ENCODE results near the gene IGF1R.

- TF ChIP-seq, protein P1, sequence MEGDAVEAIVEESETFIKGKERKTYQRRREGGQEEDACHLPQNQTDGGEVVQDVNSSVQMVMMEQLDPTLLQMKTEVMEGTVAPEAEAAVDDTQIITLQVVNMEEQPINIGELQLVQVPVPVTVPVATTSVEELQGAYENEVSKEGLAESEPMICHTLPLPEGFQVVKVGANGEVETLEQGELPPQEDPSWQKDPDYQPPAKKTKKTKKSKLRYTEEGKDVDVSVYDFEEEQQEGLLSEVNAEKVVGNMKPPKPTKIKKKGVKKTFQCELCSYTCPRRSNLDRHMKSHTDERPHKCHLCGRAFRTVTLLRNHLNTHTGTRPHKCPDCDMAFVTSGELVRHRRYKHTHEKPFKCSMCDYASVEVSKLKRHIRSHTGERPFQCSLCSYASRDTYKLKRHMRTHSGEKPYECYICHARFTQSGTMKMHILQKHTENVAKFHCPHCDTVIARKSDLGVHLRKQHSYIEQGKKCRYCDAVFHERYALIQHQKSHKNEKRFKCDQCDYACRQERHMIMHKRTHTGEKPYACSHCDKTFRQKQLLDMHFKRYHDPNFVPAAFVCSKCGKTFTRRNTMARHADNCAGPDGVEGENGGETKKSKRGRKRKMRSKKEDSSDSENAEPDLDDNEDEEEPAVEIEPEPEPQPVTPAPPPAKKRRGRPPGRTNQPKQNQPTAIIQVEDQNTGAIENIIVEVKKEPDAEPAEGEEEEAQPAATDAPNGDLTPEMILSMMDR (IDR thresholded peaks at IDR 0.05; ENCODE audit: insufficient read depth, low read length) = no peak
- TF ChIP-seq REST (IDR thresholded peaks at IDR 0.05; ENCODE audit: insufficient replicate concordance, low read depth) = no peak
Observed at GRCh38 chr15:98954411-98954810, 306.1 kb downstream of the IGF1R start.
